22Rv1 (cell line): ENCODE results near the gene CAPZB.
A peak's percentile ranks its signal among the peaks of the same experiment; 100 is the strongest.

Experiments
- H3K27ac ChIP-seq: fragments of 450-650 bp; 2 replicates; pipeline ENCODE4 v1.5.1; 2017
- CTCF ChIP-seq: fragments of 450-650 bp; IDR thresholded peaks from 2 replicates; pipeline ENCODE4 v1.5.1; 2017; ENCODE audit warnings: mild to moderate bottlenecking
- ZFX ChIP-seq: fragments of 450-650 bp; IDR thresholded peaks from 2 replicates; pipeline ENCODE4 v1.6.1; 2017; ENCODE audit warnings: antibody characterized with exemption, borderline replicate concordance

The CAPZB gene

GRCh38 chr1:19313636-19313959 is 171.7 kb downstream of the CAPZB start:
- no peak for TF ChIP-seq CTCF
- TF ChIP-seq ZFX, result no peak
- H3K27ac ChIP-seq, result peak overlapping the region; percentile 69; the same call in 1 of the 2 replicates

GRCh38 chr1:19312782-19313635 is 172.3 kb downstream of the CAPZB start:
- TF ChIP-seq ZFX, result no peak
- no peak for TF ChIP-seq CTCF
- peak overlapping the region; percentile 69 for H3K27ac ChIP-seq

- peak within 1 kb of the TSS; percentile 69 for H3K27ac ChIP-seq
- TF ChIP-seq CTCF (peak; percentile 3; the same call in 1 of the 2 replicates), ZFX (no peak)
These were observed 173.2 kb downstream of the CAPZB start, which contains the start of the genes AKR7A2 and SLC66A1 for GRCh38 chr1:19311931-19312781. Gene AKR7A2, minus strand, starts transcription at chr1:19312144. Its CDS starts 20 bp downstream, at chr1:19312124. Gene SLC66A1, plus strand, starts transcription at chr1:19312326. Its CDS starts 5,352 bp downstream, at chr1:19317678.

- peak overlapping the region; percentile 69 for H3K27ac ChIP-seq
- TF ChIP-seq ZFX (no peak), CTCF (no peak)
These were observed 173.8 kb downstream of the CAPZB start for GRCh38 chr1:19311503-19311930.

- peak overlapping the region; percentile 69 for H3K27ac ChIP-seq
- no peak for TF ChIP-seq ZFX
- no peak for TF ChIP-seq CTCF
These were observed 174.4 kb downstream of the CAPZB start for GRCh38 chr1:19310720-19311502.

- peak overlapping the region; percentile 69; the same call in 1 of the 2 replicates for H3K27ac ChIP-seq
- TF ChIP-seq CTCF, result no peak
- TF ChIP-seq ZFX, result no peak
These were observed 175.3 kb downstream of the CAPZB start for GRCh38 chr1:19310061-19310460.
